ENCODE data around the gene EEFSEC.

The EEFSEC gene

DNA sequence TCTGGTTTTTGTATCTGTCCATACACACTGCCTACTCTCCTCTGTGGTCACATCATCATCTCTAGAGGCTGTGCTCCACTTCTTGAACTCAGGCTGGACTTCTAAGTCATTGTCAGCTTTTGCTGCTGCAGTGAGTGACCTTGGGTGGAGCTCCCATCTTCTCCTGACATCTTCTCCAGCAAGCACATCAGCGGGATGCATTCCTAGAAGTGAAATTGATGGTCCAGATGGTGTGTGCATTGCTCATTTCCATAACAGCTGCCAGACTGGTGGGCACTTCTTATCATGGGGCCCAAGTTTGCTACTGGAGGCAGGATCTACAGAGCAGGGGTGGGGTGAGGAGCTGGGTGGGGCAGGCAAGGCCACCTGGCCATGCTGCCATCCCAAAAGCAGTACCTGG is 203.5 kb downstream of the EEFSEC start:
- DNase-seq = no peak

DNA sequence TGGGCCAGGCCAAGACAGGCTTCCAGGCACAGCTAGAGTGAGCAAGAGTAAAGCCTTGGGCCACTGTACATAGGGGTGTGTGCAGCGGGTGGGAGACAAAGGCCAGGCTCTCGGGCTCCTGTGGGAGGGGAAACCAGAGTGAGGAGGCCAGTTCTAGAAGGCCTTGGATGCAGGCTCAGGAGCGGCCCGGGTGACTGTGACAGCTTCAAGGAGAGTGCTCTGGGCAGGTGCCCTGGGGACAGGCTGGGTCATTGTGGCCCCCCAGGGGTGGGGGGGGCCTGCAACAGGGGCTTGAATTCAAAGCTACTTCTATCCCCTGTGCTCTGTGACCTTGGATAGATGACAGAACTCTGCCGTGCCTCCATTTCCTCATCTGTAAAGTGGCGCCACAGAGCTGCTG is 204.3 kb downstream of the EEFSEC start:
- no peak for DNase-seq

DNA sequence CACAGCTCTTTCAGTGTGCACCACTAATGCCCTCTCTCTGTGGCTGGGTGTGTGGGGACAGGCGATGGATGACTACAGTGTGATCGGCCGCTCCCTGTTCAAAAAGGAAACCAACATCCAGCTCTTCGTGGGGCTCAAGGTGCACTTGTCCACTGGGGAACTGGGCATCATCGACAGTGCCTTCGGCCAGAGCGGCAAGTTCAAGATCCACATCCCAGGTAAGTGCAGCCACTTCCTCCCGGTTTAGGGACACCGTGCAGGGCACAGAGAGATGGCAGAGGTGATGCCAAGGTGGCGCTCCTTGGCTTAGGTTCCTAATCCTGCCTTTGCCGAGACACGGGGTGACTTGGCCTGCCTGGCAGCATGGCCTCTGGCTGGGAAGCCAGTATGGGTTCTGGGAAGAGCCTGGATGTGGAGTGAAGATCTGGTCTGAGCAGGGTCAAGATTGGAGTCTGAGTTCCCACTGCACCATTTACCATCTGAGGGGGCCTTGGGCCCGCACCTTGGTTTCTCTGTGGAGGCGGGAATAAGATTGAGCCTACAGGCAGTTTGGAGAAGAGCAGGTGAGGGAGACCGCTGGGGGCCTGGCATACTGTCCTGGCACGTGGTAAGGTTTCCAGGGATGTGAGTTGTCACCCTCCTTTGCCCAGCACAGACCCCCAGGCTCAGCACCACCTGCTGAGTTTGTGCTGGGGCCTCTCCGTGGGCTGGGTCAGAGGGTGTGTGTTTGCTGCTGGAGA is 205.0 kb downstream of the EEFSEC start:
- no peak for DNase-seq

DNA sequence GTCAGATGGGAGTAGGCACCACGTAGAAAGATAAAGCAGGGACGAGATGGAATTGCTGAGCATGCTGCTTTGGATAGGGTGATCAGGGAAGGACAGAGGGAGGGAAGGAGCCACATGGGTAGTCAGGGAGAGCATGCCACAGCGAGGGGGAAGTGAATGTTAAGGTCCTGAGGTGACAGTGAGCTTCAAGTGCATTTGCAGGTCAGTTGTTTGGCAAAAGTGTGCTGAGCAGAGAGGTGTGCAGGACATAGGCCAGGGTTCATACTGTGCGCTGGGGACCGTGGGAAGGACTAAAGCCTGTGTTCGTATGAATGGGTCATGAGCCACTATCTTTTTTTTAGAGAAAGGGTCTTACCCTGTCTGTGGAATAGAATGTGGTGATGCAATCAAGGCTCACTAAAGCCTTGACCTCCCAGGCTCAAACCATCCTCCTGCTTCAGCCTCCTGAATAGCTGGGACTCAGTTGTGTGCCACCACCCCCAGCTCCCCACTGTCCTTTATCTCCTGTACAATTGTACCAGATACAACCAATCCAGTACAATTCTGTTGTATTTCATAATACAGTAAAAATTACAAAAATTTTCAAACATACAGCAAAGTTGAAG is 205.9 kb downstream of the EEFSEC start:
- no peak for DNase-seq

DNA sequence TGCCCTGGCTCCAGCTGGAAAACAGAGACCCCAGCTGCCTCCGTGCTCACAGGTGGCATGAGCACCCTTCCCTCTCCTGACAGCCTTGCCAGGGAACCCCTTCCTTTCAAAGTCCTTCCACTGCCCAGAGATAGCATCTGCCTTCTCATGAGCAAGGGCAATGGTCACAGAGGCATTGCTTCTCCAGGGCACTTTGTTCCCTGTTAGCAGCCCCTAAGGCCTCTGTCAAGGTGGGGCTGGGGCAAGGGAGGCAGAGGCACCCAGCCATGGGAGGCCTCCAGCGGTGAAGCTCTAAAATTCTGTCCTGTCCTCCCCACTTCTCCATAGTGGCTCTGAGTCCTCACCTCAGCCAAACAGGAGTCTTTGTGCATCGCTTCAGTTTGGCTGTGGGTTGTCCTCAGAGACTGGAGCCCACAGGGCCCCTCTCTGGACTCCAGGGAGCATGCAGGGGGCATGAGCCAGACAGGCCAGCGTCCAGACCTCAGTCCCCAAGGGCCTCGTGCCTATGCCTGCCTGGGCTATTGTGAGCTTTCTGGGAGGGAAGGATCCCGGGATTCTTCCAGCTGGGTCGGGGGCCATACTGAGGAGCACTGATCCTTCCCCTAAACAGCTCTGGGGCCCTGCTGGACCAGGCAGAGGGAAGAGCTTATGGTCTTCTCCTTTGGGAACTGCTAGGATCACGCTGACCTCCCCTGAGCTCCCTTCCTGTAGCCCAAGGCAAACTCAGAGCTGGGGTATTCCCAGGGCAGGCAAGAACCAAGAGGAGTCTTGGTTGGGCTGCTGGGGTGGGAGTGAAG is 206.8 kb downstream of the EEFSEC start:
- DNase-seq = no peak

DNA sequence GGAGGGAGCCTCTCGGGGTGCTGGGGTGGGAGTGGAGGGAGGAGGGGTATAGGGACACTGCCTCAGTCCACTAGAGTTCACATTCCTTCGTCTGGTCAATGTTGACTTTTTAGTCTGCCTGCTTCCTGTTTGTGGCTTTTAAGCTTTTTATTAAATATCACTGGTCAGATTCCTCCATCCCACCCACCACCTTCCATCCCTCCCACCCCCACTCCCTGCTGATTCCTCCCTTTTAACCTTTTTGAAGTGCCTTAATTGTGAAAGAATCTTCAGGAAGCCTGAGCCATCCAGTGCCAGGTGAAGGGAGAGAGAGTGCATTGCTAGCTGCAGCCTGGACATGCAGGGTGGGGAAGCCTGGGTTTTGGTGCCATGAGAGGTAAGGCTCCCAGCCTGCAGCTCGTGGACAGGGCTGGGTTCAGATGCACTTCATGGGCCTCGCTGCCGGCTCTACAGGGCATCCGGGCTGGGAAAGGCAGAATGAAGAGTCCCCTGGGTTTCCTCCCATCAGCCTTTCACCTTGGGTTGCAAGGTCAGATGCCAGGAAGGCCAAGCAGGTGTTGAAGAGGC is 207.5 kb downstream of the EEFSEC start:
- DNase-seq = no peak

DNA sequence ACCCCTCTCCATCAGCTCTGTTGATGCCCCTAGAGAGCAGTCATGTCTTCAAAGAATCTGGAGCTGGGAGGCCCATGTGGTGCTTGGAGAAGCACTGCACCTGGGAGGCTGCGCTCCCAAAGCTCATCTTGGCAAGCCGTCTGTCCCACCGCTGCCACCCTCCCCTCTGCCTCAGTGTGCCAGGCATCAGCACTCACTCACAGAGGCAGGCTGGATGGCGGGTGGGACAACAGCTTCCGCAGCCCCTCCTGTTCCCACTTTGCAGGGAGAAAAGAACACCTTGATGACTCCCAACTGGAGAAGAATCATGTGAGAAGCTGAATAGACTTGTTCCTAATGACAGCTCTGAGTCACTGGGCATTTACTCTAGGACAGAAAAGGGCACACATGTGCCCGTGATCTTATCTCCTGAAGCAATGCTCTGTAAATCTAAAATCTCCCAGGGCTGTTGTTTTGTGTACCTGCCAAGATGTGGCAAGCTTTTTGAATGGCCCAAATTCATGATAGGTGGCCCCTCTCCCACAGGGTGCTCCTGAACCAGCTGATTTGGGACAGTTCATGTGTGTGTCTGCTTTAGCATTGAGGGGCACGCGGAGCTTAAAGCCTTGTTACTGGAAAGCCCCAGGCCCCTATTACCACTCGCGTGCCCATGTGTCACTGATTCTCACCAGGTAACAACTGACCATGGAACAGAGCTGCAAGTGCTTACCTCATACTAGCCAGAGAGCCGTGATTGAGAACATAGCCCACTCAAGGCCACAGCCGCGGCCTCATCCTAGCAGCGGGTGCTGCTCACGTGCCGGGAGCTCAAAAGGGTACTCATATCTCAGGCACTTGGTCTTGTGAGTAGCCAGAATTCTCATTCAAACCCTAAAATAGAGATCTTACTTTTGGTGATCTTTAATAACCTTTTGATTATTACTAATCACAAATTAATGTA is 209.0 kb downstream of the EEFSEC start:
- no peak for DNase-seq

DNA sequence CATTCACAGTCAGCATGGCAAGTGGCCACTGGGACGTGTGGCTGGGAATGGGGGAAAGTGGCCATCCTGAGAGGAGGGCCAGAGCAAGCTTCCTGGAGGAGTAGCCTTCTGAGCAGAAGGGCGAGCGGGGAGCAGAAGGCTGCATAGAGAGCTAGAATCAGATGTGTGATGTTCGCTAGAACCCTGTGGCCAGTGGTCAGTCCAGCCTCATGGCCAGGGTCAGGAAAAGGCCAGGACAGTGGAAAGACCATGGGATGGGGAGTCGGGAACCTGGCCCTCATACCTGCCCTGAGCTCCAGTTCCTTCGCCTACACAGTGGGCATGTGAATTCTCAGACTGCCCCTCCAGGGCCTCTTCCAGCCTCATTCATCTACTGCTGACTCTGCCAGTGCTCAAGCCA is 211.0 kb downstream of the EEFSEC start:
- DNase-seq = no peak

DNA sequence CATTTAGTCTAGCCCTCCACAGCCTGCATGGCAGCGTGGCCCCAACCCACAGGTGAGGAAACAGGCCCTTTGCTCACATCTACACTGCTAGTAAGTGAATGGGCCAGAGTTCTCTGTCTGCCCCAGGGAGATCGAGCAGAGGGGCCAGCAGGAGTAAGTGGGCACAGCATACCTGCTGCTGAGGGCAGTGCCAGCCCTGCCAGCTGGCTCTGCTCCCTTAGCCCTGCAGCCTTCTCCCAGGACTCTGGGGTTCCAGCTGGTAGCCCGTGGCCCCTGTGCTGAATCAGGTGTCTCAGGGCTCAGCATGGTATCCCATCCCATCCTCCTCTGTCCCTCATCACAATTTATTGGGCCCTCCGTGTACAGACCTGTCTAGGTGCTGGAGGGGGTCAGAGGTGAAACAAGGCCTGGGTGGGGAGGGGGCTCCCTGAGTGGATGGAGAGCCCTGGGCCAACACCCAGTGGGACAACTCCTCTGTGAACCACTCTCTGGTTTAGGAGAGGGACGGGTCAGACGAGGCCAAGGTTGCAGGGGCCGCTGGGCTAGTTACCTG is 211.6 kb downstream of the EEFSEC start:
- no peak for DNase-seq

DNA sequence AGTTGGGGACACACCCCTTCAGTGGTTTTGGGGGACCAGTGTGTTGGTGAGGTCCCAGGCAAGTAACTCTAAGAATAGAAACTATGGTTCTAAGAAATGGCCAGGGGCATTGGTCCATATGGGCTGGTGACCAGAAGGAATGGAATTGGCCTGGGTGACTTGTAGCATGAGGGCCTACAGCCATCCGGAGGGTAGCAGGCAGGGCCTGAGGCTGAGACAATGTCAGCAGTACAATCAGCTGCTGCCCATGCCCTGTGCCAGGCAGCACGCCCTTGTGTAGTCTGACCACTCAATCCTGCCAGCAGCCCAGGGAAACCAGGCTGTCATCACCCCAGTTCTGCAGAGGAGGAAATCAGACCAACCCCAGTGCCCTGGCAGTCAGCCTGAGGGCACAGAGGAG is 212.9 kb downstream of the EEFSEC start:
- no peak for DNase-seq

DNA sequence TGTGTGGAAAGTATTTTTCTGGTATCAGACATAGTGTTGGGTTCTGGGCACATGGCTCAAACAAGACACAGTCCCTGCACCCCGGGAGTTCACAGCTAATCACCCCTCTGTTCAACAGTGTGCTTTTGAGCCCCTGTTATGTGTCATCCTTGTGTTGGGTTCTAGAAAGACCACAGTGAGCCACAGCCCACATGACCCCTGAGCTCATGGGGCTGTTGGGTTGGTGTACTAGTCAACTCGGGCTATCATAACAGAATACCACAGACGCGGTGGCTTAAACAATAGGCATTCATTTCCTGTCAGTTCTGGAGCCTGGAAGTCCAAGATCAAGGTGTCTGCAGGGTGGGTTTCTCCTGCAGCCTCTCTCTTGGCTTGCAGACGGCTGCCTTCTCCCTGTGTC is 213.4 kb downstream of the EEFSEC start:
- DNase-seq = no peak

DNA sequence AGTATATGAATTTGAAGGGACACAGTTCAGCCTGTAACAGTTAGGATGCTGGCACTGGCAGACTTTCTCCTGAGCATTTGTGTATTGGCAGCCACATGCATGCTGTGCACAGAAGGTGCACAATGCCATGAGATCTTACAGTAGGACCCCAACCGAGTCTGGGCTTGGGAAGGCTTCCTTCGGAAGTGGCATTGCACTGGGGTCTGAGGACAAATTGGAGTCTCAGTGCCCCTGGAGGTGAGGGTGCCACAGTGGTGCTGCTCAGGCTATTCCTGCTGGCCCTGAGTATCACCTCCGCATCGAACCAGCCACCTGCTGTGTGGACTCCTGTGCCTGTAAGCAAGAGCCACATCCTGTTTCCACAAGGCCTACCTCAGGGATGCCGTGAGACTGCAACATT is 213.9 kb downstream of the EEFSEC start:
- DNase-seq = no peak

DNA sequence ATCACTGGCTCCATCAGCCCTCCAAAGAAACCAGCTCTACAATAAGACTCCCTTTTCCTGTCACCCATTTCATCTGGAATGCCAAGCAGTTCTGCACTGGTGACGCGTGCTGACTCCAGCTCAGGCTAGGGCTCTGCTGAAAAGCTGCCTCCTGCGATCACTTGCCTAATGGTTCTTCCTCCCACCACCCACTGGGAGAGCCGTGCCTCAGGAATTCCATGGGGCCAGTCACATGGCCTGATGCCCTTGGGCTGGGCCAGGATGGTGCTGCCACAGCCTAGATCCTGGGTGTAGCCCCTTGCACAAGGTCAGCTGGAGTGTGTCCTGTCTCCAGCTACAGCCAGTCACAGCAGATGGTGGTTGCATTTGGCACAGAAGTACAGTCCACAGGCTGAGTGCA is 214.5 kb downstream of the EEFSEC start:
- no peak for DNase-seq

DNA sequence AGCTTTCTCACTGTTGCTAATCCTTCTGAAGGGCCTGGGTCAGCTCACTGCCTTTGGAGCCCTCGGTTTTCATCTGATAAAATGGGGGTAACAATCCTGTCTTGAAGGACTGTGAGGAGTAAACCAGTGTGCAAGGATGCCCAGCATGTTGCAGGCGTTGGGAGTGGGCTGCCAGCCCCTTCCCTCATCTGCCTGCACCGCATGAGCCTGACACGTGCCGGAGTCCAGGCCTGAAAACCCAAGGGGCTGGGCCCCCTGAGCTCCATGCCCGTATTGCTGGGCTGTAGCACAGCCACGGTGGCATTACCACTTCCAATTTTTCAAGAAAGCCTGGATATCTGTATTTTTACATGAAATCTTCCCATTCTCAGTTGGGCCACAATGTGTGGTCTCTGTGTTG is 215.3 kb downstream of the EEFSEC start:
- DNase-seq = no peak

DNA sequence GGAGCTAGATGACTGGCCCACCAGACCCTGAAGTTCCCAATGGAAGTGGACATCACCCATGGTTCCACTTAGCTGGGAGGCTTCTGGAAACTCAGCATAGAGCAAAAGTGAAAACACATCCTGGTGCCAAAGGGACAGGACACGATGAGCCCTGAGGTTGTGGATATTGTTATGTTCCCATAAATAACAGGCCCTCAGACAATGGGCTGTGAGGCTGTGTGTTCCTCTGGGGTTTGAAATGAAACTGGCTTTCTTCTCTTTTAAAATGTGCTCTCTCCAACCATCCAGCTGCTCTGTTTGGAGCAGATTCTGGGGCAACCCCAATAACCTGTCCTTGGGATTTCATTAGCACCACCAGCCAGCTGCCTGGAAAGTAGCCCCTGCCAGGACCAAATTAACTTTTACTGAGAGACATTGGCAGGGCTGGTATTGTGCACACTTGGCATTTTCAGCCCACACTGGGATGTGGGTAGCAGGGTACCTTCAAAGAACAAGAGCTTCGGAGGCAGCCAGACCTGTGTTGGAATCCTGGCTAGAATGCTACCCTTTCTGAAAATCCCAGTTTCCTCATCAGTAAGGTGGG is 215.9 kb downstream of the EEFSEC start:
- no peak for DNase-seq

DNA sequence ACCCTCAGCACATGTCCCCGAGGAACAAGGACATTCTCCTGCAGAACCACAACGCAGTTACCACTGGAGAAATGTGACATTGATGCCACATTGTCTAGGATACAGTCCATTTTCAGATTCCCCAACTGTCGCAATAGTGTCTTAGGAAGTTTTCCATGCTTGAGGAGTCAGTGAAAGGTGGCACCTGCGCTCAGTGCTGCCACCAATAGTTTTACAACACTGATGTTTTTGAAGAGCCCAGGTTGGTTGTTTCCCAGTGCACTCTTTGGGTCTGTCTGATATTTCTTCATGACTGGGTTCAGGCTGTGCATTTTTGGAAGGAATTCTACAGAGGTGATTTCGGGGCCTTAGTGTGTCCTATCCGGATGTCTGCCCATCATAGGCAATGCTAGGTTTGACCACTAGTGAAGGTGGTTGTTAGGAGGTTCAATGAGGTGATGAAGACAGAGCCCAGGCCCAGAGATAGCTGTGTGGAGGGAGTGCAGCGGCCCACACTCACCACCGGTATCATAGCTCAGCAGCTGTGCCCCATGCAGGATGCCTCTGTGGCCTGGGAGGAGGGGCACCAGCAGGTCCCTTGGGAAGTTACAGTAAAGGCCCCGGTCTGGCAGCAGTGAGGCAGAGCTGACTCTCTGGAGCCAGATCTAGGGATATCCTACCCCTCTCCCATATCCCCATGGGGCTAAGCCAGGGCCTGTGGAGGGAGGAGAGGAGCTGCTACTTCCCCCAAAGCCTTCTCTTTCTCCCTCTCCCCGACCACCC is 216.8 kb downstream of the EEFSEC start:
- DNase-seq = no peak

DNA sequence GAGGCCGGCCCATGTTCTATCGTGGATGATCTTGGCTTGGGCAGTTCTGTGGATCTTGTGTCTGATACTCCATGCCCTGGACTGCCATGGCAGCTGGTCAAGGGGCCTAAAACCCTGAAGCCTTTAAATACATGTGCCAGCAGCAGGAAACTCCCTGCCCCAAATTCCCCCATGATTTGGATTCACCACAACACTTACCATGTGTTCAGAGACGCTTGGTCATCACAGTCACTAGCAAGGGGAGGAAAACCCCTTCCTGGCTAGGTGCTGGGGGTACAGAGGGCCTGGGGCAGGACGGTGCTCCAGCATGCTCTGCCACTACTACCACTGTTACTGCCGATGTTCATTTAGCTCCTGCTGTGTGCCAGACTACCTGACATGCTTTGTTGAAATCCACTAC is 219.0 kb downstream of the EEFSEC start:
- DNase-seq = no peak

DNA sequence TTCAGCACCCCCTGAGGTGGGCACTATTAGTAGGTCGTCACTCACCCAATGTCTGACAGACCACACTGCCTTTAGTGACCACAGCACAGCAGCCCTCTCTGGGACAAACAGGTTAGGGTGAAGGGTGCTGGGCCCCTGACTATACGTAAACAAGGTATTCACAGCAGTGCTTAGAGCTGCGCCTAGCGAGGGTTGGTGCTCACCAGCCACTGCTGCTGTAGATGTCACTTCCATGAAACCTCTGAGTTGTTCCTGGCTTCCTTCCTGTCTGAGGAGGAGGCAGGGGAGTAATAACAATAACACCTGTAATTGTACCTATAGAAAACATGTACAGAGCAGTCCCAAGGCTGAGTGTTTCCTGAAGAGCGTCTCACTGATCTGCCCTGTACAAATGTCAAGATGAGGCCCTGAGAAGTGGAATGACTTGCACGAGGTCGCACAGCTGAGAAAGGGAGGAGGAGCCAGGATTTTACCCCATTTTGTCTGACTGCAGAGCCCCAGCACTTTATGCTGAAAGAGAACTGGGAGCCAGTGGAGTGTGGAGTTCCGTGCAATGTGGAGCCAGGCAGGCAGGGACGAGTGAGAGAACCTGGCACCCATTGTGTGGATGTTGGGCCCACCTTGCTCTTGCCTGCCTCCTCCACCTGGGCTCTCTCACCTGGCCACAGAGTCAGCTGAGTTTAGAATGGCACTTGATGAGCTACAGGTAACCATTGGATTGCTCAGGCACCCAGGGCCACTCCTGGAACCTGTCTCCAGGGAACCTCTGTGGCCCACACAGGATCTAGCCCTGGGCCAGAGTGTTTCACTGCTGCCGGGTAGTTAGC is 219.6 kb downstream of the EEFSEC start:
- no peak for DNase-seq

DNA sequence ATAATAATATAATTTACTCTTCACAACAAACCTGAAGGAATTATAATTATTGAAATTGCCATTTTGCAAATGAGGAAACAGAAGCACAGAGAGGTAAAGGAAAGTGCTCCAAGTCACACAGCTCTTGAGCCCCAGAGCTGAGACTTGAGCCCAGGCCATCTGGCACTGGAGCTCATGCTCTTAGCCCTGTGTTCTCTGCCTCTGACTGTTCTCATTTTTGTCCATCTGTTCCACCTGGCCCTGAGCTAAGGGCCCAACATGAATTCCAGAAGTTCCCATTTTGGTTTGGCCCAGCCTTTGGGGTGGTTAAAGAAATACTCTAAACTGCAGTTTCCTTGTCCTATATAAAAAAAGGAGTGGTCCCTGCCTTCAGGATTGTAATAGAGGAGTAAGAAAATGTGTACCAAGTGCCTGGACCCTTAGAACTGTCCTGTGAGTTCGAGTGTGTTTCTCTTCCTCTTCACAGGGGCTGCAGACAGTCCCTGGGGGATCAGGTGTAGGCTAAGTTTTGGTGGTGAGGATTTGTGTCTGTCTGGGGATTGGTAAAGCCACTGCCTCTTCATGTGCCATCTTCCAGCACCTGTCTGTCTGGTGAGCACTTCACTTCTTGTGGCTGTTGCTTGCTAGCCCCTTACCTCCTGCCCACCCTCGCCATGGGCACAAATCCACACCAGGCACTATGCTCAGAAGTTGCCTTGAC is 221.6 kb downstream of the EEFSEC start:
- no peak for DNase-seq

DNA sequence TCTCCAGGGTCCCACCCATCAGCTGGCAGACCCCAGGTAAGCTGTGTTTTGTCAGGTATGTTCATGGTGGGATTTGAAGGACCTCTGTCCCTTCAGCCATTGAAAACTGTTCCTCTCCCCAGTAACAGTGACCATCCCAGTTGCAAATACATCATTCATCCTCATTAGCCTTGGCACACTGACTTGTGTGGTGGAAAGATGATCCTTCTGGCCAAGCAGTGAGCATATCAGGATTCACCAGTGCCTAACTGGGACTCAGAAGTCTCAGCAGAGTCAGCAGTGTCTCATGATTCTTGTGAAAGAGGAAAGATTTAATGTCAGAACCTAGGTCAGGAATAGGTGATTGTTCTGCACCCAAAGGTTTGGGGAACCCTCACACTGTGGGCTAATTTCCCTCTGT is 223.2 kb downstream of the EEFSEC start:
- DNase-seq = no peak
